ENCODE measurements around the gene GPN2.

- TF ChIP-seq CTCF (conservative IDR thresholded peaks at IDR 0.05; ENCODE audit: low read length) (no peak), EZH2phosphoT487 (IDR thresholded peaks at IDR 0.05; ENCODE audit: borderline replicate concordance, low read depth, low read length) (no peak)
Measured at GRCh38 chr1:26861286-26861701, 28.8 kb downstream of the GPN2 start.
